ENCODE measurements around the gene FUBP3. TPM values are rescaled to one million over a fixed set of nuclear protein-coding genes. Genes with fewer than 3 reads are reported as not detected.

The FUBP3 gene
- total RNA-seq, 4 donors from 2014 or later: 33.1 to 59.9 (median 37.8) TPM

GRCh38 chr9:130664251-130665028, 85.1 kb downstream of the FUBP3 start, which contains the start of gene PRDM12:
PRDM12 (plus strand) TSS chr9:130664594; CDS start chr9:130664654, 60 bp downstream.
- H3K9me3 ChIP-seq: no peaks in the 10 kb centered on the region
- WGBS, 2 donors: 1 to 2% methylated on average over 44 to 65 of the region's 76 CpGs
- no peak for DNase-seq (ENCODE audit: low spot score in 2 of 2)
- TF ChIP-seq CTCF (IDR thresholded peaks at IDR 0.05) (no peak), POLR2A (IDR thresholded peaks at IDR 0.05) (no peak), EP300 (IDR thresholded peaks at IDR 0.05) (no peak)
- H3K27me3 ChIP-seq: peaks cover 6 to 93% of the 10 kb centered on the region in 2 donors
- peak within 1 kb of the TSS in 1 of 4 donors; percentile 0 for H3K4me3 ChIP-seq
- peaks cover 0 to 75% (median 50%) of the 10 kb centered on the region in 4 donors for H3K4me1 ChIP-seq
- H3K27ac ChIP-seq: no peak within 1 kb of the TSS
- H3K36me3 ChIP-seq: no peaks in the 10 kb centered on the region

- TF ChIP-seq EP300 (IDR thresholded peaks at IDR 0.05) (no peak), CTCF (IDR thresholded peaks at IDR 0.05) (no peak), POLR2A (IDR thresholded peaks at IDR 0.05) (no peak)
- Histone ChIP-seq H3K4me3 (no peak overlapping the region), H3K4me1 (peaks cover 0 to 69% (median 48%) of the 10 kb centered on the region in 4 donors), H3K36me3 (no peaks in the 10 kb centered on the region), H3K27me3 (peaks cover 6 to 87% of the 10 kb centered on the region in 2 donors), H3K9me3 (no peaks in the 10 kb centered on the region), H3K27ac (no peak overlapping the region)
- 1 to 2% methylated on average over 26 of the region's 26 CpGs for WGBS, 2 donors
- DNase-seq (ENCODE audit: low spot score in 2 of 2): no peak
Observed at GRCh38 chr9:130665029-130665430, 85.7 kb downstream of the FUBP3 start.

DNA sequence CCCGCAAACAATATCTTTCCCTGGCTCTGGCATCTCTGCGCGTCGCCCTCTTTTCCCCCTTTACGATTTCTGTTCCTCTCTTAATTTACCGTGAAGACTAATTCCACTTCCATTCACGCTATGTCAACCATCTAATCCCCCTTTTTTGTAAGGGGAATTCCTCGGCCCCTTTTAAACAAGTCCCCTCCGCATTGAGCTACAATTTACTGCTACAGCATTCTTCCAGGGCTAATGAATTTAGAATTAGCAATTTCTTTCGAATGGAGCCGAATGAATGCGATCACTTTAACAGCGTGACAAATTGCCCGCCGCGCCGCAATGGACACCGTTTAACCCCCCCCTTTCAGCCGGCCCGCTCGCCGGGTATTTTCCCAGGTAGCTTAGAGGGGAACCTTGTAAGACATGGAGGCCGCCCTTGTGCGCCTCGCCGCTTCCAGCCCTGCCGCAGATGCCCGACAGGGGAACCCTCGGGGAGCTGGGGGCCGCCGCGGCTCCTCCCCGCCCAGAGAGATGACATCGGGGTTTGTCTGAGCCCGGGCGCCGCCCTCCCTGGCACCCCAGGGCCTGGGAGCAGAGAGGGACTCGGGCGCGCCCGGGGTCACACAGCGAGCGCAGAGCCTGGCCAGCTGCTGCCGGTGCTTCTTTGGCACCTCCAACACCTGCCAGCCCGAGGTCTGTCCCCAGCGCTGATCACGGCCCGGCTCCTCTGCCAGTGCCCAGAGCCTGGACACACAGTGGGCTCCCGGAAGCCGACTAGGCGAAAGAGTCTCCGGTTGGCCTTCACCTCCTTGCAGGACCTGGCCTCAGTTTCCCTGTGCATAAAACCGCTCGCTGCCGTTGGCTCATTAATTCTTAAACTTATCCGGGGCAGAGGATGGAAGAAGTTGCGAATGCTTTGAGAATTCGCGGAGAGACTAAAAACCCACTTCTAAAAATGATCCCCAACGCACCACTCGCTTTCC, 86.3 kb downstream of the FUBP3 start:
- 2 to 4% methylated on average over 55 to 58 of the region's 61 CpGs for WGBS, 2 donors
- Histone ChIP-seq H3K27ac (no peak overlapping the region), H3K36me3 (no peaks in the 10 kb centered on the region), H3K27me3 (peaks cover 6 to 80% of the 10 kb centered on the region in 2 donors), H3K4me3 (no peak overlapping the region), H3K9me3 (no peaks in the 10 kb centered on the region), H3K4me1 (peaks cover 0 to 63% (median 41%) of the 10 kb centered on the region in 4 donors)
- TF ChIP-seq CTCF (IDR thresholded peaks at IDR 0.05) (no peak), POLR2A (IDR thresholded peaks at IDR 0.05) (no peak), EP300 (IDR thresholded peaks at IDR 0.05) (no peak)
- no peak for DNase-seq (ENCODE audit: low spot score in 2 of 2)

DNA sequence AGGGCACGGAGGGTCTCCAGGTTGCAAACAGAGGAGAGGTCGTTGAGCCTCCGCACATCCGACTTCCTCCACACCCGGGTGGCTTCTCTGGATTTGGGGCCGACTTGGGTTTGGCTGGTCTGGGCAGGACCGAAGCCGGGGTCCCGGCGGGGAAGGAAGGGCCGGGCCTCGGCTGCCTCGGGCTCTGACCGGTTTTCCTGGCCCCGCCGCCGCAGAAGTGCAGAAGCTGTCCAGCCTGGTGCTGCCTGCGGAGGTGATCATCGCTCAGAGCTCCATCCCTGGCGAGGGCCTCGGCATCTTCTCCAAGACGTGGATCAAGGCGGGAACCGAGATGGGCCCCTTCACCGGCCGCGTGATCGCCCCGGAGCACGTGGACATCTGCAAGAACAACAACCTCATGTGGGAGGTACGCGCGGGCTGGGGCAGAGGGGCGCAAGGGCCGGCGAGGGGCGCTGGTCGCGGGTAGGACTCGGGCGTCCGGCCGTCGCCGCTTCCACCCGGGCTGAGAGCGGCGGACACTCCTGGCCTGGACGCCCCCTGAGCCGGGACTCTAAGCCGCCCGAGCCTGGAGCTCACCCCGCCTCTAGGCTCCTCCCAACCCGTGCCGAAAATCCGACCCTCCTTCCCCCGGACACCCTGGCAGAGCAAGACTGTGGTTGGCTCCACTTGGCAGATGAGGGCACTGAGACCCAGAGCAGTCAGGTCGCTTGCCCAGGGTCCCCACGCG, 87.2 kb downstream of the FUBP3 start:
- Histone ChIP-seq H3K4me3 (no peak overlapping the region), H3K9me3 (no peaks in the 10 kb centered on the region), H3K36me3 (no peaks in the 10 kb centered on the region), H3K27me3 (peaks cover 6 to 72% of the 10 kb centered on the region in 2 donors), H3K27ac (no peak overlapping the region), H3K4me1 (peaks cover 0 to 54% (median 34%) of the 10 kb centered on the region in 4 donors)
- TF ChIP-seq CTCF (IDR thresholded peaks at IDR 0.05) (no peak), POLR2A (IDR thresholded peaks at IDR 0.05) (no peak), EP300 (IDR thresholded peaks at IDR 0.05) (no peak)
- no peak for DNase-seq (ENCODE audit: low spot score in 2 of 2)
- WGBS, 2 donors: 9 to 11% methylated on average over 54 of the region's 60 CpGs

Measured in tibial nerve (tissue), 4 donors.